ENCODE data around the gene FALEC. TPM values are rescaled to one million over a fixed set of nuclear protein-coding genes. Genes with fewer than 3 reads are reported as not detected.

Gene FALEC
- total and polyA plus RNA-seq, 2 of the 8 experiments (the other 6 are each of a cell fraction or from before 2014, with no cell fraction given), result not detected

GRCh38 chr1:150535511-150536287, 20.1 kb downstream of the FALEC start:
- no peak overlapping the region for H3K4me3 ChIP-seq (ENCODE audit: extremely low read depth in 1 of 4, insufficient read depth in 2 of 4, low read depth in 3 of 4, low read length in 4 of 4)
- H2AFZ ChIP-seq (ENCODE audit: low read length), result no peak overlapping the region
- H4K20me1 ChIP-seq (replicated peaks in 1 of 2; ENCODE audit: control insufficient read depth in 1 of 2, insufficient read depth in 2 of 2, low read length in 2 of 2), result no peaks in the 10 kb centered on the region
- H3K23ac ChIP-seq (ENCODE audit: insufficient read length), result no peak overlapping the region
- H2BK120ac ChIP-seq (replicated peaks; ENCODE audit: low read depth, low read length), result no peak overlapping the region
- H3K4ac ChIP-seq (replicated peaks; ENCODE audit: insufficient read length, low read depth, low read length), result no peak overlapping the region
- no peak overlapping the region for H3K27ac ChIP-seq (ENCODE audit: low read depth, low read length)
- H2BK12ac ChIP-seq (ENCODE audit: low read depth, low read length), result peak overlapping the region; percentile 4; the same call in 1 of the 2 replicates
- H2BK5ac ChIP-seq (ENCODE audit: low read depth, low read length), result 0 out of 2 replicates have a peak overlapping the region, but pooled peaks have one; percentile 13
- peak overlapping the region; percentile 49; the same call in 1 of the 2 replicates for H2BK15ac ChIP-seq (ENCODE audit: low read length)
- H4K8ac ChIP-seq (ENCODE audit: extremely low read depth, insufficient read depth, low read length), result no peak overlapping the region
- H4K91ac ChIP-seq (replicated peaks; ENCODE audit: insufficient read length, low read length), result no peak overlapping the region
- TF ChIP-seq E2F6 (IDR thresholded peaks at IDR 0.05), result no peak
- TF ChIP-seq SAP30 (IDR thresholded peaks at IDR 0.05; ENCODE audit: insufficient read depth, insufficient replicate concordance, low read length), result no peak
- peak; percentile 25; the same call in 1 of the 2 replicates for TF ChIP-seq TEAD4 (IDR thresholded peaks at IDR 0.05; ENCODE audit: low read depth, low read length)
- no peak for TF ChIP-seq RXRA (IDR thresholded peaks at IDR 0.05; ENCODE audit: insufficient read depth, low read depth, low read length)
- TF ChIP-seq ZNF274 (IDR thresholded peaks at IDR 0.05; ENCODE audit: borderline replicate concordance, extremely low read depth, low read length), result no peak
- TF ChIP-seq EZH2 (IDR thresholded peaks at IDR 0.05; ENCODE audit: low read depth, low read length, severe bottlenecking), result no peak
- 92% methylated on average over 14 of the region's 14 CpGs; no CpG with 5 or more reads in 1 of the 2 experiments for WGBS, 2 experiments (ENCODE audit: extremely low coverage in 1 of 2, insufficient coverage in 1 of 2, insufficient read length in 1 of 2, insufficient replicate concordance in 2 of 2, low coverage in 1 of 2, low lambda C conversion rate in 2 of 2, missing lambda C conversion rate in 1 of 2)
- H3K4me1 ChIP-seq (replicated peaks in 1 of 4; ENCODE audit: control insufficient read depth in 3 of 4, insufficient read depth in 4 of 4, low read length in 3 of 4), result peaks cover 0 to 8% (median 3%) of the 10 kb centered on the region in 4 experiments; a peak in 6 of 7 replicates
- POLR2A ChIA-PET (ENCODE audit: partially characterized antibody), result interaction anchor here (1.2 to 6.7 kb wide), 4 partner anchors 14 to 44 kb away, joined by 4 to 39 read pairs (median 6); partner anchors contain the start of genes ADAMTSL4 and MCL1
- 0 out of 2 replicates have a peak overlapping the region, but pooled peaks have one; percentile 64 for H2BK20ac ChIP-seq (ENCODE audit: low read length)
- no peak overlapping the region for H3K9ac ChIP-seq (replicated peaks in 1 of 4; ENCODE audit: extremely low read depth in 1 of 4, low read depth in 3 of 4, low read length in 3 of 4)
- H3K14ac ChIP-seq (ENCODE audit: insufficient read length), result no peak overlapping the region
- DNase-seq (ENCODE audit: low read depth in 1 of 2, low spot score in 2 of 2) (no peak), FAIRE-seq (no peak)
- H4K5ac ChIP-seq (ENCODE audit: insufficient read length, low read depth, low read length), result no peak overlapping the region
- no peaks in the 10 kb centered on the region for H3K79me1 ChIP-seq (ENCODE audit: low read depth, low read length)
- CTCF ChIA-PET (ENCODE audit: partially characterized antibody), result interaction anchor here (0.6 to 14.2 kb wide), 7 partner anchors 12 to 277 kb away, joined by 3 to 253 read pairs (median 5); partner anchors contain the start of genes ADAMTSL4, ECM1 and FALEC
- H3K4me2 ChIP-seq (ENCODE audit: insufficient read depth in 1 of 2, low read depth in 2 of 2, low read length in 2 of 2), result no peak overlapping the region
- H2AK5ac ChIP-seq (ENCODE audit: low read depth, low read length), result no peak overlapping the region
- H3K27me3 ChIP-seq (replicated peaks in 1 of 4; ENCODE audit: control insufficient read depth in 3 of 4, extremely low read depth in 1 of 4, insufficient read depth in 3 of 4, low read length in 3 of 4), result no peaks in the 10 kb centered on the region
- H3K23me2 ChIP-seq (ENCODE audit: low read depth, low read length), result no peaks in the 10 kb centered on the region
- 0 out of 2 replicates have a peak overlapping the region, but pooled peaks have one; percentile 34 for H3K18ac ChIP-seq (ENCODE audit: extremely low read depth, low read length)
- H3K56ac ChIP-seq (replicated peaks; ENCODE audit: insufficient read length, low read depth, low read length), result no peak overlapping the region
- H3K36me3 ChIP-seq (ENCODE audit: control insufficient read depth in 2 of 4, insufficient read depth in 4 of 4, low read length in 3 of 4), result no peaks in the 10 kb centered on the region
- no peaks in the 10 kb centered on the region for H3K9me3 ChIP-seq (ENCODE audit: insufficient read depth in 2 of 2, low read depth in 1 of 2, low read length in 1 of 2)
- H3K79me2 ChIP-seq (ENCODE audit: control insufficient read depth in 1 of 2, insufficient read depth in 2 of 2, low read length in 2 of 2), result no peaks in the 10 kb centered on the region
